ACC112 (cell line): ENCODE data around the gene REC8.

Experiments
- H2AFZ ChIP-seq: fragments of 200-600 bp; sonication (generic); one replicate; pipeline ENCODE4 v1.6.0; 2017; ENCODE audit warnings: antibody characterized with exemption, low read length; ENCODE audit not compliant: unreplicated experiment
- H3K27ac ChIP-seq: fragments of 200-600 bp; sonication (generic); 2 replicates; pipeline ENCODE4 v1.5.1; 2014; ENCODE audit warnings: low read depth, mild to moderate bottlenecking, antibody characterized with exemption, low read length, moderate library complexity
- H3K27me3 ChIP-seq: fragments of 200-600 bp; sonication (generic); 2 replicates; pipeline ENCODE4 v1.6.1; 2014; ENCODE audit warnings: mild to moderate bottlenecking, antibody characterized with exemption, low read length, moderate library complexity, mixed read lengths; ENCODE audit not compliant: insufficient read depth
- H3K36me3 ChIP-seq: fragments of 200-600 bp; sonication (generic); 2 replicates; pipeline ENCODE4 v1.6.1; 2016; ENCODE audit warnings: mild to moderate bottlenecking, antibody characterized with exemption, low read length, moderate library complexity, mixed read lengths; ENCODE audit not compliant: insufficient read depth
- H3K4me1 ChIP-seq: fragments of 200-600 bp; sonication (generic); one replicate; pipeline ENCODE4 v1.6.1; 2016; ENCODE audit warnings: low read length, mixed read lengths; ENCODE audit not compliant: insufficient read depth, unreplicated experiment, control insufficient read depth
- H3K4me3 ChIP-seq: fragments of 200-600 bp; sonication (generic); 2 replicates; pipeline ENCODE4 v1.5.1; 2014; ENCODE audit warnings: mild to moderate bottlenecking, low read depth, low read length
- H3K79me2 ChIP-seq: fragments of 200-600 bp; sonication (generic); one replicate; pipeline ENCODE4 v1.6.0; 2016; ENCODE audit warnings: low read length; ENCODE audit not compliant: control insufficient read depth, unreplicated experiment, insufficient read depth

Gene REC8

DNA sequence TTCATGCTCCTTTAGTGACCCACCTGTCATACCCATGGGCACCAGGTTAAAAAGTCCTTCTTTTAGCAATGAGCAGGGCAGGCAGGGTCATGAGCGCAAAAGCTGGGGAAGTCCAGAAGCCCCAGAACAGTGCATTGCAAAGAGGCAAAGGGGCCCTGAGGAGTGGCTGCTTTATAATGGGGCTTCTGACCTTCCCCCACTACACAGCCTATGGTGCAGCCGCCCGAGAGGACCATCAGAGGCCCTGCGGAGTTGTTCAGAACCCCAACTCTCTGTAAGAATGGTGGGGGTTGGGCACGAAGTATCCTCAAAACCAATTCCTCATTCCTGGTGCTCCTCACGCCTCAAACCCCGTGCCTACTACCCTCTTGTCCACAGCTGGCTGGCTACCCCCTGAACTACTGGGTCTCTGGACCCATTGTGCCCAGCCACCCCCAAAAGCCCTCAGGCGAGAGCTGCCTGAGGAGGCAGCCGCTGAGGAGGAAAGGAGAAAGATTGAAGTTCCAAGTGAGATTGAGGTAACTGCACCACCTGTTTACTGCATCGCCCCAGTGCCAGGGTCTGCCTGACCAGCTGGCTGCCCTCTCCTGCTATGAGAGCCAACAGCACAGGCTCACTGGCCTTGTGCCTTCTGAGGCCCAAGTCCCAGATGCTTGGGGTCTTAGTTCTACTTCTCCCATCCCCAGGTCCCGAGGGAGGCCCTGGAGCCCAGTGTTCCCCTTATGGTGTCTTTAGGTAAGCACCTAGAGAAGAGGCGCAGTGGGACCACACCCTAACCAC is 6.7 kb downstream of the REC8 start:
- Histone ChIP-seq H3K79me2 (no peaks in the 10 kb centered on the region), H3K4me3 (no peak overlapping the region), H3K4me1 (no peaks in the 10 kb centered on the region), H3K27me3 (no peaks in the 10 kb centered on the region), H2AFZ (no peak overlapping the region), H3K27ac (no peak overlapping the region), H3K36me3 (peaks cover 18% of the 10 kb centered on the region)

DNA sequence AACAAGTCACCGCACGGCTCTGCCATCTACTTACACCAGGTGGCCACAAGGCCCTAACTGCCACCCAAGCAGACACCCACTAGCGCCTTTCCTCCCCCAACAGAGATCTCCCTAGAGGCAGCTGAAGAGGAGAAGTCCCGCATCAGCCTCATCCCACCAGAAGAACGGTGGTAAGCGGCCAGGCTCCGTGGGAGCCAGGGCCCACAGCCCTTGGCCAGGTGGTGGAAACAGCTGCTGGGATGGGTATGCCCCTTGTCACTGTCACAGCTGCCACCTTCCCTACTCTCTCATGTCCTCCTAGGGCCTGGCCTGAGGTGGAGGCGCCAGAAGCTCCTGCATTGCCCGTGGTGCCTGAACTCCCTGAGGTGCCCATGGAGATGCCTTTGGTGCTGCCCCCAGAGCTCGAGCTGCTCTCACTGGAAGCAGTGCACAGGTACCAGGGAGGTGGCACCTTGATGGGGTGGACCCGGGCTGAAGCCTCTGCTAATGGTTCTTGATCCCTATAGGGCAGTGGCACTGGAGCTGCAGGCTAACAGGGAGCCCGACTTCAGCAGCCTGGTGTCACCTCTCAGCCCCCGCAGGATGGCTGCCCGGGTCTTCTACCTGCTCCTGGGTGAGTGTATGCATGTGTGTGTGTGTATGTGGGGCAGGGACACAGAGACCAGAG is 7.5 kb downstream of the REC8 start:
- no peaks in the 10 kb centered on the region for H3K4me1 ChIP-seq
- peaks cover 18% of the 10 kb centered on the region for H3K36me3 ChIP-seq
- H3K27me3 ChIP-seq = no peaks in the 10 kb centered on the region
- H3K27ac ChIP-seq = peak overlapping the region; percentile 15; the same call in 1 of the 2 replicates
- H3K4me3 ChIP-seq = no peak overlapping the region
- H2AFZ ChIP-seq = no peak overlapping the region
- H3K79me2 ChIP-seq = no peaks in the 10 kb centered on the region

DNA sequence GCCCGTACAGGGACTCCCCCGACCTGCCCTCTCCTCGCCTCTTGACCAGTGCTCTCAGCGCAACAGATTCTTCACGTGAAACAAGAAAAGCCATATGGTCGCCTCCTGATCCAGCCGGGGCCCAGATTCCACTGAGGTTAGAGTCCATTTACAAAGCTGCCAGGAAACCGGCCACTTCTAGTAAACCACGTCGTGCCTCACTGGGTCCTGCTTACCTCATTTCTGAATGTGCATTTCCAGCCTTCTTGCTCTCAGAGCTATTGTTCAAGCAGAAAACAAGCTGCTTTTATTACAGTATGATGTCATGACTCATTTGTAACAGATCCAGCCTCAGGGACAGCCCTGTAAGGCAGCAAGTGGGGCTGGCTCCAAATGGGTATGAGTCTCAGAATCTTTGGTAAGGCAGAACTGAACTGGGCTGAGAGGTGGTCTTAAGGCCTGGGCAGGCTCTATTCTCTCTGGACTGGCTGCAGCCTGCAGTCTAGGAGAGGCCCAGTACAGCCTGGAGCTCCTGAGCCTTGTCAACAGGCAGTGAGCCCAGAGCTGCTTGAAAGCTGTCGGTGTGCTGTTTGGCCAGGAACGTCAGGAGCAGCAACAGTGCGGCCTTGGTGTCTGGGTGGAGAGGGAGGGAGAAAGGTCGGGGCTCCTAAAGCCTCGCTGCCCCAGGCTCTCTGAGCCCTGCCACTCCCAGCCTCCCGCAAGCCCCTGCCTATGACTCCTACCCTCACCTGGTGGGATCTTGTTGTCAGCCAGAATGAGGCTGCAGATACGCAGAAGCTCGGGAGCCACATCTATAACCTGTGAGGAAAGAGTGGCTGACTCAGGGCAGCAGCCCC is 8.3 kb downstream of the REC8 start:
- no peaks in the 10 kb centered on the region for H3K79me2 ChIP-seq
- no peak overlapping the region for H3K4me3 ChIP-seq
- H3K36me3 ChIP-seq = peaks cover 14% of the 10 kb centered on the region; the same call in 1 of the 2 replicates
- peak overlapping the region; percentile 15; the same call in 1 of the 2 replicates for H3K27ac ChIP-seq
- H2AFZ ChIP-seq = no peak overlapping the region
- no peaks in the 10 kb centered on the region for H3K4me1 ChIP-seq
- no peaks in the 10 kb centered on the region for H3K27me3 ChIP-seq

DNA sequence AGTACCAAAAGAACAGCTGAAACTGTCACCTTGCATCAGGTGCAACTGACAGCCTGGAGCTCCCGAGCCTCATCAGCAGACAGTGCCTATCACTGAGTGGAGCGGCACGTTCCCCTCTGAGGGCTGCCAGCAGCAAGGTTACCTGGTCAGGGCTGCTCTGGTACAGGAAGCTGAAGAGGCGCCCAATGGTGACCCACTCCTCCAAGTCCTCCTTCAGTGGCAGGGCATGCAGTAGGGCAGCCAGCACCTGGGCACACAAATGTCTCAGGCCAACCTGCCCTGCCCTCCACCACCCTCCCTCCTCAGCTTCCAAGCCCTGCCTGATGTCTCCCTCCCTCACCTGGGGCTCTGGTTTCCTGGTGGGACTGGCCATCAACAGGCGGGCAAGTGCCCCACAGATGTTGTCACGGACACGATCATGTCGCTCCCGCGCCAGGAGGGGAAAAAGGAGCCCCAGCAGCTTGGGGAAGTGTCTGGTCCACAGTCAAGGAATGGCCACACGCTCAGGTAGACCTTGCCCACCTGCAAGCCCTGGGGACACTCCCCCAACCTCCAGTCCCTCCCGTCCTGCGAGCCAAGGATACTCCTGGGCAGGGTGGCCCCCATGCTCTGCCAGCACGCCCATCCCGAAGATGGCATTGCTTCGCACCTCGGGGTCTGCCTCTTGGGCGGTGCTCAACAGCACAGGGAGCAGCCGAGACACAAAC is 9.6 kb downstream of the REC8 start:
- Histone ChIP-seq H3K27me3 (no peaks in the 10 kb centered on the region), H3K79me2 (no peaks in the 10 kb centered on the region), H3K4me1 (no peaks in the 10 kb centered on the region), H3K27ac (no peak overlapping the region), H2AFZ (no peak overlapping the region), H3K4me3 (no peak overlapping the region), H3K36me3 (peaks cover 13% of the 10 kb centered on the region; the same call in 1 of the 2 replicates)

DNA sequence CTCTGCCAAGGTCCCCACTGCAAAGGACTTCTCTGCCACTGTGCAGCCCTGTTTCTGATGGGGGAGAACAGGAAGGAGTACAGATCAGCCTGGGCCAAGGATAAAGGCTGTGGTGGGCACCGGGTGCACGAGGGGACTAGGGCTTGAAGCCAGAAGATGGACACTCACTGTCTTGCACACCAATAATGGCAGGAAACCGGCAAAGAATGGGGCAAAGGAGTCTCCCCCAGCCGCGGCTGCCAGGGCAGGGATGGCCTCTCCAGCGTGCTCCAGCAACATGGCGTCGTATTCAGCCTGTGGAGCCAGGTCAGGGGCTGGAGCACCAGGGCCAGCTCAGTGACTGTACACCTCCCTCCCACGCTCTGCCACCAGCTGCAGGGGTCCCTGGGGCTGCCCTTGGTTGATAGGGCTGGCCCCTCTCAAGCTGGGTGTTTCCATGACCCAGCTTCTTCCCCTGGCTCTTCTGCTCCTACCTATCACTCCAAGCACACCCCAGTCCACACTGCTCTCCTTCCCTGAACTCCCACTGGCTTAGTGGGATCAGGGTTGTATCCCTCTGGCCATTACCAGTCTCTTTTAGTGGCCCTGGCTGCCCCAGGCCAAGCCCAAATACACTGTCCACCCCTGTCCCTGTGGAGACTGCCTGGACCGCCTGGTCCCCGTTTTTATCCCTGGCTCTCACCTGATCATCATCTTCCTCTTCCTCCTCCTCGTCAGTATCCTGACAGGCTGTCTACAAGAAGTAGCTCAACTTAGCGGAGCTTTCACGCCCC is 10.4 kb downstream of the REC8 start:
- no peaks in the 10 kb centered on the region for H3K27me3 ChIP-seq
- H3K27ac ChIP-seq = no peak overlapping the region
- H3K79me2 ChIP-seq = peaks cover 7% of the 10 kb centered on the region
- no peak overlapping the region for H3K4me3 ChIP-seq
- H3K36me3 ChIP-seq = peaks cover 9% of the 10 kb centered on the region; the same call in 1 of the 2 replicates
- H2AFZ ChIP-seq = no peak overlapping the region
- H3K4me1 ChIP-seq = no peaks in the 10 kb centered on the region

DNA sequence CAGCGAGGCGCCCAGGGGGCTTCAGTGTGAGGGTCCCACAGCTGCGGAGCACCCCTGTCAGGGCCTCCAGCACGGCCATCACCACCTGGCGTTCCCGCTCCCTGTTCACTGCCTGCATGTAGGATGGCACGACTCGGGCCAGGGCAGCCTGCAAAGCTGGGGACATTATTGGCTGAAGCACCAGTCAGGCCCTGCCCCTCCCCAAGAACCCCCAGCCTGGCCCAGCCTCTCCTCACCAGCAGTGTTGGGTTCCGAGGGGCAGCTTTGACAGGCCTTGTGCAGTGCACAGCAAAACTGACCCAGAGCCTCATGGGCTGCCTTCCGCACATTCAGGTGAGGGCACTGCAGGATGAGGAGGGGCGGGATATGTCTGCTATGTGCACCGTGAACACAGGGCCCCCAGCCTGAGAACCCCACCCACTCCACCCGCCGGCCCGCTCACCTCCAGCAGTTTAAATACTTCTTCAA is 11.2 kb downstream of the REC8 start:
- no peaks in the 10 kb centered on the region for H3K27me3 ChIP-seq
- H3K79me2 ChIP-seq = peaks cover 11% of the 10 kb centered on the region
- no peak overlapping the region for H3K4me3 ChIP-seq
- no peak overlapping the region for H2AFZ ChIP-seq
- H3K36me3 ChIP-seq = peaks cover 7% of the 10 kb centered on the region; the same call in 1 of the 2 replicates
- peaks cover 6% of the 10 kb centered on the region for H3K4me1 ChIP-seq
- H3K27ac ChIP-seq = no peak overlapping the region

DNA sequence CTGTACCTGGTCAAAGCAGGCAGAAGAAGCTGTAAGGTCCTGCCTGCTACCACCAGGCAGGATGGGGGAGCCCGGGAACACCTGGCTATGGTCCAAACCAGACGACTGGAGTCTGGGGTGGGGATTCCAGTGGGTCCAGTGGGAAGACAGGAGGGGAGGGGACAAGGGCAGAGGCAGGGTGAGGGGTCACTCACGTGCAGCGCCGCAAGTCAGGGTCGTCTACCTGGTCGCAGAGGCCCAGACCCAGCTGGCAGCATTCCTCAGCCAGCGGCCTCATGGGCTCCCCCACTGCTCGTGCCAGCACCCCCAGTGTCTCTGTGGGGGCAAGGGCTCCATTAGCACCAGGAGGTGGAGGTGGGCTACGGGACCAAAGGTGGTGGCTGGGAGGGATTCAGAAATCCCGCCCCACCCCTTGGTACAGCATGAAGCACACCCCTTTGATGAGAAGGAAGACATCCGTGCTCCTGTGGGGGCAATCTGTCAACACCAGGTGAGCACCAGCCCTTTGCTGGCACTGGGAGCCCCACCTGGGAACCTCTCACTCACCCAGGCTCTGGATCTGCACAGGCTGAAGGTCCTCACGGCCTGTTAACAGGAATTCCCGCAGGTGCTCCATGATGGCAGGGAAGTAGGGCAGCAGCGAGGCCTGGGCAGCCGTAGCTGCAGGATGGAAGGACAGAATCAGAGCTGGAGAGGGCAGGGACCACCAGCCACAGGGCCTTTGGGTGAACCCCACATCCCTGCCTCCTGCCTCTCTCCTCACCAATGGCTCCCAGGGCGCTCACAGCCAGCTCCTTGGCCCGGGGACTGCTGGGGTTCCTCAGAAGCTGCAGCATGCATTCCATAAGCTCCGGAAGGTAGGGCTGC is 12.5 kb downstream of the REC8 start:
- Histone ChIP-seq H3K27ac (no peak overlapping the region), H3K4me1 (peaks cover 6% of the 10 kb centered on the region), H3K79me2 (peaks cover 11% of the 10 kb centered on the region), H3K36me3 (peaks cover 6% of the 10 kb centered on the region; the same call in 1 of the 2 replicates), H3K27me3 (no peaks in the 10 kb centered on the region), H2AFZ (no peak overlapping the region), H3K4me3 (no peak overlapping the region)

DNA sequence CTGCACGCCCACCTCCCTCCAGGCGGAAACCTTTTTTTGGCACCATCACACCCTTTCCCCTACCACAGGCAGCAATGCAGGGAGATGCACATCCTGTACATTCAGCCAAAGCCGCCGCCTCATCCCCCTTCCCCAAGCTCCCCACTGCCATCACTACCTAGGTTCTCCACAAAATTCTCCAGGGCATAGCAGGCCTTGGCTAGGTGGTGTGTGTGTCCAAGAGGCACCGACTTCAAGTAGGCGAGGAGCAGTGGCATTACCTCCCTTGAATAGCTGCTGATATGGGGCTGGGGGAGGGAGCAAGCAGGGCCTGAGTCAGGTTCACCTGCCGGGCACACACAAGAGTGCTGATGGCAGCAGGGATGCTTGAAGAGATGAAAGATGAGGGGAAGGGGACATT is 13.1 kb downstream of the REC8 start:
- H3K27me3 ChIP-seq = no peaks in the 10 kb centered on the region
- no peak overlapping the region for H3K27ac ChIP-seq
- H3K36me3 ChIP-seq = peaks cover 8% of the 10 kb centered on the region; the same call in 1 of the 2 replicates

DNA sequence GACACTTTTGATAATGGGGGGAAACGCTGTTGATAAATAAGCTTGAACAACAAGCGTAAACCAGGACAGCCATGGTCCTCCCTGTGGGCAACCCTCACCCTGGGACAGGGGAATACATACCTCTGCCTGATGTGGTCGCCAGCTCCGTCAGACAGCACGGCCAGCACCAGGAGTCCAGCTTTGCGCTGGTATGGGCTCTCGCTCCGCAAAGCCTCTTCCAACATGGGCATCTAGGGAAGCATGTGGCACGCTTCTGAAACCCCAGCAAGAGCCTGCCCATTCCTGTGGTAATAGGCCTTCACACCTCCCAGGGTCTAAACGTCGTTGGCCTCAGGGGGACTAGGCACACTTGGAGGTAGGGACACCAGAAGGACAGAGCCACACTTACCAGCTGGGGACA is 13.9 kb downstream of the REC8 start:
- Histone ChIP-seq H3K4me1 (peaks cover 6% of the 10 kb centered on the region), H3K36me3 (peaks cover 10% of the 10 kb centered on the region; the same call in 1 of the 2 replicates), H3K4me3 (no peak overlapping the region), H3K27me3 (no peaks in the 10 kb centered on the region), H3K27ac (no peak overlapping the region), H3K79me2 (peaks cover 11% of the 10 kb centered on the region), H2AFZ (no peak overlapping the region)

More for the DNA sequence above, 13.1 kb downstream of the REC8 start:
- H2AFZ ChIP-seq = no peak overlapping the region
- H3K79me2 ChIP-seq = peaks cover 11% of the 10 kb centered on the region
- no peak overlapping the region for H3K4me3 ChIP-seq
- H3K4me1 ChIP-seq = peaks cover 6% of the 10 kb centered on the region
